HEK293T (cell line): ENCODE measurements around the gene CNTN5.
"Not testable (repeated sequence)": the region's sequence is repeated elsewhere in the genome, so short reads cannot be mapped to it uniquely, and the experiment has no call there.

Experiments used
- CTCF ChIA-PET: fragments of 350-600 bp; formaldehyde crosslinking; extraction: SDS; loops from one replicate; lab custom pipeline; 2021; ENCODE audit warnings: antibody characterized with exemption, inconsistent platforms; lab: Yijun Ruan, JAX
- POLR2A ChIA-PET: fragments of 350-600 bp; formaldehyde crosslinking; extraction: SDS; loops from one replicate; lab custom pipeline; 2020; ENCODE audit warnings: antibody characterized with exemption, inconsistent platforms; lab: Yijun Ruan, JAX
- DNase-seq: peaks from one replicate; pipeline ENCODE4 v3.0.0; 2012; ENCODE audit warnings: mixed read lengths; ENCODE audit errors: extremely low spot score
- ARNT ChIP-seq: fragments of 450-650 bp; IDR thresholded peaks from 2 replicates; pipeline ENCODE4 v1.6.1; 2017; ENCODE audit warnings: mild to moderate bottlenecking
- BHLHE40 ChIP-seq: fragments of 450-650 bp; IDR thresholded peaks from 2 replicates; pipeline ENCODE4 v1.6.1; 2016; ENCODE audit warnings: mild to moderate bottlenecking, moderate library complexity, borderline replicate concordance
- CTBP1 ChIP-seq: fragments of 450-650 bp; IDR thresholded peaks from 2 replicates; pipeline ENCODE4 v1.6.1; 2016; ENCODE audit warnings: borderline replicate concordance
- ELF4 ChIP-seq: fragments of 450-650 bp; IDR thresholded peaks from 2 replicates; pipeline ENCODE4 v1.6.1; 2017; ENCODE audit warnings: antibody characterized with exemption
- FOXA1 ChIP-seq: fragments of 450-650 bp; IDR thresholded peaks from 2 replicates; pipeline ENCODE4 v1.6.1; 2016; ENCODE audit warnings: mild to moderate bottlenecking
- FOXK2 ChIP-seq: fragments of 450-650 bp; IDR thresholded peaks from 2 replicates; pipeline ENCODE4 v1.6.1; 2016; ENCODE audit warnings: mild to moderate bottlenecking
- FOXM1 ChIP-seq: fragments of 450-650 bp; IDR thresholded peaks from 2 replicates; pipeline ENCODE4 v1.6.1; 2017; ENCODE audit warnings: mild to moderate bottlenecking, borderline replicate concordance
- HDGF ChIP-seq: fragments of 450-650 bp; IDR thresholded peaks from 2 replicates; pipeline ENCODE4 v1.6.1; 2017; ENCODE audit warnings: antibody characterized with exemption, borderline replicate concordance
- L3MBTL2 ChIP-seq: fragments of 450-650 bp; conservative IDR thresholded peaks from 2 replicates; pipeline ENCODE4 v1.6.1; 2016; ENCODE audit warnings: mild to moderate bottlenecking
- LEF1 ChIP-seq: fragments of 450-650 bp; IDR thresholded peaks from 2 replicates; pipeline ENCODE4 v1.6.1; 2017; ENCODE audit warnings: mild to moderate bottlenecking, borderline replicate concordance
- NFRKB ChIP-seq: fragments of 450-650 bp; IDR thresholded peaks from 2 replicates; pipeline ENCODE4 v1.6.1; 2016; ENCODE audit warnings: mild to moderate bottlenecking, moderate library complexity
- PKNOX1 ChIP-seq: fragments of 450-650 bp; IDR thresholded peaks from 2 replicates; pipeline ENCODE4 v1.6.1; 2016
- SP1 ChIP-seq: fragments of 450-650 bp; IDR thresholded peaks from 2 replicates; pipeline ENCODE4 v1.6.1; 2017
- SUZ12 ChIP-seq: fragments of 450-650 bp; IDR thresholded peaks from 2 replicates; pipeline ENCODE4 v1.6.1; 2016; ENCODE audit warnings: mild to moderate bottlenecking
- TARDBP ChIP-seq: fragments of 450-650 bp; IDR thresholded peaks from 2 replicates; pipeline ENCODE4 v1.6.1; 2016
- ZNF384 ChIP-seq: fragments of 450-650 bp; IDR thresholded peaks from 2 replicates; pipeline ENCODE4 v1.6.1; 2016

The CNTN5 gene

DNA sequence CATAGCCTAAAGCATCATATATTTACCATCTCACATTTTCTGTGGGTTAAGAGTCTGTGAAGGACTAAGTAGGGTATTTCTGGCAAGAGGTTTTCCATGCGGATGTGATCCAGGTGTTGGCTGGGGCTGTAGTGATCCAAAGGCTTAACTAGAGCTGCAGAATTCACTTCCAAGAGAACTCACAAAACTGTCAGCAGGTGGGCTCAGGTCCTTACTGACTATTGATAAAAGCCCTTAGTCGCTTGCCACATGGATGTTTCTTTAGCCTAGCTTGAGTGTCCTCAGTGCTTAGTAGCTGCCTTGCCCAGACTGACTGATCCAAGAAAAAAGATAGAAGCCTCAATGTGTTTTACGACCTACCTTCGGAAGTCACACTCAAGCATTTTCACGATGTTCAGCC lies 250.8 kb downstream of the CNTN5 start:
- TF ChIP-seq ZNF384: no peak
- TF ChIP-seq FOXK2: no peak
- no peak for TF ChIP-seq SP1
- TF ChIP-seq BHLHE40: no peak
- TF ChIP-seq SUZ12: no peak
- no peak for TF ChIP-seq ARNT
- no peak for TF ChIP-seq ELF4
- TF ChIP-seq FOXM1: no peak
- TF ChIP-seq PKNOX1: no peak
- TF ChIP-seq TARDBP: no peak
- TF ChIP-seq LEF1: no peak
- TF ChIP-seq HDGF: no peak
- no peak for TF ChIP-seq NFRKB
- no peak for TF ChIP-seq CTBP1
- no peak for TF ChIP-seq FOXA1
- TF ChIP-seq L3MBTL2: no peak
- ChIA-PET CTCF (no interaction called here), POLR2A (no interaction called here)
- no peak for DNase-seq

DNA sequence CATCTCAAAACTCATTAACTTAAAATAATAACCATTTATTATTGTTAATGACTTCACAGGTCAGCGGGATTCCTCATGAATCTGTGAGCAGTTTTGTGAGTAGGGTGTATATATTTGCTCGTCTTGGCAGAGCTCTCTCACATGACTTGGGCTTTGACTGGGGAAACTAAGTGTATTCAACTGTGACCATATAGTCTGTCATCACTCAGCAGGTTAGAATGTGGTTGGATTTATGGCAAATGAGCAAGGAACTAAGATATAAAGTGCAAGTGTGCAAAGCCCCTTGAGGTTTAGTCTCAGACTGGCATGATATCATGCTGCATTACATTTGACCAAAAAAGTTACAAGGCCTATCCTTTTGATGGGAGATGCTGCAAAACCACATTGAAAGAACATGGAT lies 254.8 kb downstream of the CNTN5 start:
- CTCF ChIA-PET: no interaction called here
- POLR2A ChIA-PET: no interaction called here
- DNase-seq: no peak
- TF ChIP-seq TARDBP (no peak), FOXA1 (no peak), ELF4 (no peak), BHLHE40 (no peak), ZNF384 (no peak), SUZ12 (no peak), LEF1 (no peak), FOXK2 (no peak), HDGF (no peak), PKNOX1 (no peak), SP1 (no peak), ARNT (no peak), NFRKB (no peak), L3MBTL2 (no peak), FOXM1 (no peak), CTBP1 (no peak)

GRCh38 chr11:99277281-99277680 lies 256.5 kb downstream of the CNTN5 start:
- DNase-seq: no peak
- TF ChIP-seq SP1 (no peak), PKNOX1 (no peak), NFRKB (no peak), CTBP1 (no peak), L3MBTL2 (no peak), TARDBP (no peak), FOXK2 (no peak), SUZ12 (no peak), FOXM1 (no peak), ELF4 (no peak), BHLHE40 (no peak), LEF1 (no peak)
- ChIA-PET CTCF (no interaction called here), POLR2A (no interaction called here)

GRCh38 chr11:99279266-99279665 lies 258.5 kb downstream of the CNTN5 start:
- POLR2A ChIA-PET: no interaction called here
- no peak for TF ChIP-seq SUZ12
- TF ChIP-seq HDGF: no peak
- TF ChIP-seq SP1: no peak
- no peak for TF ChIP-seq FOXK2
- no peak for TF ChIP-seq FOXA1
- TF ChIP-seq ELF4: no peak
- TF ChIP-seq FOXM1: no peak
- TF ChIP-seq L3MBTL2: no peak
- no peak for TF ChIP-seq ARNT
- TF ChIP-seq BHLHE40: no peak
- no peak for DNase-seq
- CTCF ChIA-PET: no interaction called here

GRCh38 chr11:99281331-99281730 lies 260.6 kb downstream of the CNTN5 start:
- POLR2A ChIA-PET: no interaction called here
- TF ChIP-seq PKNOX1 (no peak), ARNT (no peak), FOXK2 (no peak), FOXM1 (no peak), L3MBTL2 (no peak), CTBP1 (no peak), BHLHE40 (no peak), HDGF (no peak), ZNF384 (no peak)
- CTCF ChIA-PET: no interaction called here
- DNase-seq: no peak

DNA sequence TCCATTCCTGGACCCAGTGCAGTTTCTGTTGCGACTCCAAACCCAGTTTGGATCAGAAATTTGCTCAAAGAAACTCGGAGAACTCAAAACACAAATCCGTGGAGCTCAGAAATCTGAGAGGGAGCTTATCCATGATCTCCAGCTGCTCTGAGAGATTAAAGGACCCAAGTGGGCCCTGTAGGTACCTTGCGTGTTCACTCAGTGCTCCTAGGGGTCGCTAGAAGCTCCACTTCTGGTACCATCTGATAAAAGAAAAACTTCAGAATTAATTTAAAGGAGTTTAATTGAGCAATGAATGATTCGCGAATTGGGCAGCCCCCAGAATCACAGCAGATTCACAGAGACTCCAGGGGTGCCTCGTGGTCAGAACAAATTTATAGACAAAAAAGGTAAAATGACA lies 277.2 kb downstream of the CNTN5 start:
- POLR2A ChIA-PET, DNase-seq, CTCF ChIA-PET: not testable (repeated sequence)
